DMS79 (cell line): ENCODE results near the gene BEAN1.
"Not testable (repeated sequence)": the region's sequence is repeated elsewhere in the genome, so short reads cannot be mapped to it uniquely, and the experiment has no call there.

ENCODE experiments used
- DNase-seq: peaks from one replicate; lab custom pipeline; 2025; lab: John Stamatoyannopoulos, UW

Gene BEAN1

DNA sequence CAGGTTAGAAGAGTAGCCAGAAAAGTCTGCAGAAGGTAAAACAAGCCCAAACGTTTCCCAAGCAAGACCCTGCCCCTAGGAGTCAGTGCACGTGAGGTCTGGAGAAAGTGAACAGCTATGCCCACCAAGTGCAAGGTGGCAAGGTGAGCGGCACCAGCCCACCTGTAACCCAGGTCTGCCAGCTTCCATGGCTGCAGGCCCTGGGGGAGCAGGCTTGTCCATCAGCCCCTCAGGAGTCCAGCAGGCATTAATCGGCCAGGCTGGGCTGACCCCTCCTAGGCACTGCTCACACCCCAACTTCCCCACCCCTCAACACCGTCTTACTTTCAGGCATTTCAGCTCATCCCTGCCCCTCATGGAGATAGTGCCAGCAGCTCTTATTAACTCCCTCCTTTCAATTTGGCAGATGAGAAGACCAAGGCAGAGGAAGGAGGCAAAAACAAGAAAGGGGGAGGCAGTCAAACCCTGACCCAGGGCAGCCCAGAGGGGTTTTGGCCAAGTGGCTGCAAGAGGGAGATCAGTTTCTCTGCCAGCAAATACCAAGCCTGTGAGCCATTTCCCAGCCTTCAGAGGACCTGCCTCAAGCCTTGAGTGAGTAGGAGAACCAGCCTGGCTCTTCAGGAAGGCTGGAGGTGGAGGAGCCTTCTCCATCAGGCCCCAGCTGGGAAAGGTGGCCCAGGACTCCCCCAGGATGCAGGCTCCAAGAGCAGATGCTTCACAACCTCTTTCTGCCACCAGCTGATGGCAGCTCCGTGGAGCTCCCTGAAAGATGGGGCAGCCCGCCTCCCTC, 14.7 kb downstream of the BEAN1 start:
- no peak for DNase-seq

DNA sequence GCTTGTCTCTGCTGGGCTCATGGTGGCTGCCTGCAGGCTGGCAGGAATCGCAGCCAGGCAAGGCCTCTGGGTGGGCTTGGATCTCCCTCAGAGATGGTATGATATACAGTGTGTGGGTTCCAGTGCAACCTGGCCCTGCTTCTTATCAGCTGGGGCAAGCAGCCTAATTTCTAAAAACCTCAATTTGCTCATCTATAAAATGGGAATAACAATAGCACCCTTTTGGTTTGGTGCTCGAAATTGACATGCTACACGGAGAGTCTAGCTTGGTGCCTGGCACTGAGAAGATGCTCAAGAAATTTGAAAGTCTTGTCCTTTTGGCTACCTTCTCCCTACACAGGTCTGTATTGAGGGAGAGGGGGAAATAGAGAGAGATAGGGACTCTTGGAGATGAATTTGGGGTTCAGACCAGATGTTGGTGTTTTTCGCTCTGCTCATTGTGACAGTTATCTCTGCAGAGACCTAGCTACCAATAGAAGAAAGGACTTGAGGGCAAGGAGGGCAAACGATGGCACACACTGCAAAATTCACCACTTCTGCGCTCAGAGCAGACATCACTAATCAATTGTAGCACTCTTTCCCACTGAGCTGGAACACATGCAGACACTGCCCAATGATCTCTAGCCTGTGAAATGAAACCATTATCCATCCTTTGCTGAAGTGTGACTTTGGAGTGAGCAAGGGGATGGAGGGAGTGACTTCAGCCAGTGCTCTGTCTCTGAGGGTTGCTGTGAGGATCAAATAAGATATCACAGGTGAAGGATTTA, 15.6 kb downstream of the BEAN1 start:
- no peak for DNase-seq

DNA sequence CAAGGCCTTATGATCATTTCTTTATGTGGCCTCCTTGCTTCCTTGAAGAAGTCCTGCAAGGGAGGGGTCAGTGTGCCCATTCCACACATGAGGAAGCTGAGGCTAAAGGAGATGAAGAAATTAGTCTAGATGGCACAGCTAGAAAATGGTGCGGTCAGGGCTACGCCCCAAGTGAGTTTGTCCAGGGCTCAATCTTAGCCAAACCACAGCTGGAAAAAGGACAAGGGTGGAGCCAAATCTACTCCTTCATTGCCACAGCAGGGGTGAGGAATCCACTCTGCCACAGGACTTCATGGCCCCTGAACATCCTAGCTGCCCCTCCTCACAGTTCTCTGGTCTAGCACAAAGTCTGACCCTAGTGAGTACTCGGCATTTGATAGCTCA, 16.2 kb downstream of the BEAN1 start:
- no peak for DNase-seq

DNA sequence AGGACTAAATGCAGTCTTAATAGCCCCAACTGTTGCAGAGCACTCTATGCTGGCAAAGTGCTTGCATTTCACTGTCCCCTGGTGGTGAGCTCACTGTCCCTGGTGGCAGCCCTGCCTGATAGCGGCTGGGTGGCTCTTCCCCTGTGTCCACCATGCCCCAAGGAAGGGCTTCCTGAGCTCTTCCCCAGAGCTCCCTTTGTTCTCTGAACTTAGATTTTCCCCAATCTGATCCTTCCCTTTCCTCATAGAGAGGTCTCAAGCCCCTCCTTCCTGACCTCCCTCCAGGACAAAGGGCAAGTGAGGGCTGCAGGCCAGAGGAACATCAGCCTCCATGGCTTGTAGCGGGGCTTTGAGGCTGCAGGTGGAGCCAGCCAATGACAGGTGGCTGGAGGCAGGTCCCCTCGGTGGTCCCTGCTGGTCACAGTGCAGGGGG, 17.0 kb downstream of the BEAN1 start:
- DNase-seq, result no peak

DNA sequence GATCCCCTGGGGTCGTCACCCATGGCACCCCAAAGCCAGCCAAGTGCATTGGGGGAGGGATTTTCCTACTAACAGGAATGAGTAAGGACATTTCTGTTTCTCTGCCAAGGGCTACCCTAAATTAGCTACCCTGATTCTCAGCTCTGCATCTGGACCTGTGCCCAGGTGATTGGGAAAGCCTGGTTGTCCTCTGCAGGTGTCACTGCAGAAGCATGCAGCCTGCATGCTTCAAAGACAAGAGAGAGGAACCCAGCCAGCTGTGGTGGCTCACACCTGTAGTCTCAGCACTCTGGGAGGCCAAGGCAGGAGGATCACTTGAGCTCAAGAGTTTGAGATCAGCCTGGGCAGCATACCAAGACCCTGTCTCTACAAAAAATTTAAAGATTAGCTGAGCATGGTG, 19.6 kb downstream of the BEAN1 start:
- DNase-seq, result peak; percentile 14

DNA sequence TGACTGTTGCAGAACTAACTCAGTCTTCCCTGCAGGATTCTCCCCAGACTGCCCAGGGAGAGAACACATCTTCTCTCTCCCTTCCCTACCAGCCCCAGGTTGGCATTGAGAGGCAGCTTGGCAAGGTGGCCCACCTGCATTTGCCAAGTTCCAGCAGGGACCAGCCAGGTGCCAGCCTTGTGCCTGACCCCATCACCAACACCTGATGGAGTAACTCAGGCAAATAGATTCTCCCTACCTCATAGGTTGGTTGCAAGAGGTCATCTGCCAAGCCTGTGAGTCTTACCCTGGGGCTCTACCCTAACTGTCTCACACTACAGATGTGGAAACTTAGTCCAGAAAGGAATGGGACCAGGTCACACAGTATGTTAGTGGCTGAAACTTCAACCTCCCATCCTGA, 20.4 kb downstream of the BEAN1 start:
- DNase-seq, result no peak

DNA sequence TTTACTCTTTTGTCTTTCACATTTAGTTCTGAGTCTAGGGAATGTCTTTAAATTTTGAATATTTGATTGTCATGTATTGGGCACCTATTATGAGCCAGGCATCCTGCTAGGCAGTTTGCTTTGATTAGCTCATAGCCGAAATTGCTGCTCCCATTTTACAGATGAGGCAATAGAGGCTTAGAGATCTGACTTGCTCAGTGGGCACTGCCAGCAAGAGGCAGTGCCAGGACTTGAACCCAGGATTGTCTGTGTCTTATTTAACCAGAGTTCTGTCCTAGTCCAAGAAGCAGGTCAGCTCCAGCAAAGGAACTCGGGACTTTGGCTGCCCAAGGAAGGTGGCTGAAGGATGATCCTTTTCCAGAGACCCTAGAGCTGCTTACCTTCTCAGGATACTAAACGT, 24.5 kb downstream of the BEAN1 start:
- no peak for DNase-seq

DNA sequence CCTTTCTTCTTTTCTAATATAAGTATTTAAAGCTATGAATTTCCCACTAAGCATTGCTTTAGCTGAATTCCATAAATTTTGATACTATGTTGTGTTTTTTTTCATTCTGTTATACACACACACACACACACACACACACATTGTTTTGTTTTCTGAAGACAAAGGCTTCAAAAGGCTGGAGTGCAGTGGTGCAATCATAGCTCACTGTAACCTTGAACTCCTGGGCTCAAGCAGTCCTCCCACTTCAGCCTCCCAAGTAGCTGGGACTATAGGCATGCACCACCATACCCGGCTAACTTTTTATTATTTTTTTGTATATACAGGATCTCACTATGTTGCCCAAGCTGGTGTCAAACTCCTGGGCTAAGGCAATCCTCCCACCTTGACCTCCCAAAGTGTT, 26.1 kb downstream of the BEAN1 start:
- not testable (repeated sequence) for DNase-seq

DNA sequence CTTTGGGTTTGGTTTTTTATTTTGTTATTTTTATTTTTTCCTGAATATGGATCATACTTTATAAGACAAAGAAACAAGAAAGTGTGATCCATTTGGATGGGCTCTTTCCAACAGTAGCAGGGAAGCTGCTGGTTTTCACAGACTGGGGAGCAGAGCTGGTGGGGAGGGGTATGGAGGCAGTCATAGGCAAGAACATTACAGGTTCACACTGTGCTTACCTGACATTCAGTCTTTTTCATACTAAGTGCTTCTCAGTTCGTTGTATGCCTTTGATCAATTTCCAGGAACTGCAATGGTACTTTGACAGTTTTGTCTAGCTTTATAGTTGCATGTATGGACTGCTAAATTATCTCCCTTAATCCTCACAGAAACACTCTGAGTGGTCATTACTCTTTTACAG, 27.7 kb downstream of the BEAN1 start:
- no peak for DNase-seq

DNA sequence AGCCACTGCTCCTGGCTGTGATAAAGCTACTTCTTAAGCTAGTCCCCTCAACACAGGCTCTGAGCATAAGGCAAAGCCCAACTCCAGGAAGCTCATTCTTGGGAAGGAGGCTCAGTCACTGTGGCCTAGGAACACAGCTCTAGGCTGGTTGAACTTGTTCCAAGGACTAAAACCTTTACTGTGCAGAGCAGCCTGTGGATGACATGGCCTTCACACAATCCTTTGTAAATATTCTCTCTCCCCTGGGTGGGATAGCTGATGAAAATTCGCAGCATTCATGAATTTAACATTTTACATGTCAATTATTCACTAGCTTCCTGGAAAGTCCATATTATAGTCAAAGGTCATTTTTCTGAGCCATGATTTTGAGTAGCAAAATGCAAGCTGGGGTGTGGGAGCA, 28.9 kb downstream of the BEAN1 start:
- no peak for DNase-seq

DNA sequence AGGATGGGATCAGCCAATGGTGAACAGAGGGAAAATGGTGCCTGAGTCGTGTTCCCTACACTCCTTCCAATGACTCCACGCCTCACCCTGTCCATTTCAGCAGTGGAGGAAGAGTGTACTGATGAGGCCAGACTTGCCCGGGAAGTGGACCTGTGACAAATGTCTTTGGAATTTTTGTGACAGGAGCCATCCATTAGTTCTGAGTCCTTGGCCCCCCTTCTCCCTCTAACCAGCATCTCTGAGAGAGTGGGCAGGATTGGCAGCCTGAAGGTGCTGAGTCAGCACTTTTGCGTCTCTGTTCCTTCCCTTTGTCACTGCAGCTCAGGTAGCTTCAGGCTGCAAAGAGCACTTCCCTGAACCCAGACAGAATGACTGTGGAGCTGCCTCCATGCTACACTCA, 30.8 kb downstream of the BEAN1 start:
- DNase-seq, result no peak

DNA sequence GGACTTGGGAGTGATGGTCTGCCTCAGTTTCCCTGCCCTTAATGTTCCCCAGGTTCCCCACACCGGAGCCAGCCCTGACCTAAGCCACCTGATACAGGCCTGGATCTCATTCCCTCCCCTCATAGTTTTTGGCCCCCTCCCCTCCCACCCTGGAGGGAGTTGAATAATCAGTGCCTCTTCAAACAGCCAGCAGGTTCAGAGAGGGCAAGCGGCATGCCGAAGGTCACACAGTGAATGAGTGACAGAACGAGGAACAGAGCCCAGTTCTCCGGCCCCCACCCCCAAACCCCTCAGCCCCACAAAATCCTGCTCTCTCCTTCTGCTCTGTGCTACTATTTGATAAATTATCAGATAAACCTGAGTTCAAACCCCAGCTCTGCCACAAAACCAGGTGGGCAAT, 31.2 kb downstream of the BEAN1 start:
- no peak for DNase-seq

DNA sequence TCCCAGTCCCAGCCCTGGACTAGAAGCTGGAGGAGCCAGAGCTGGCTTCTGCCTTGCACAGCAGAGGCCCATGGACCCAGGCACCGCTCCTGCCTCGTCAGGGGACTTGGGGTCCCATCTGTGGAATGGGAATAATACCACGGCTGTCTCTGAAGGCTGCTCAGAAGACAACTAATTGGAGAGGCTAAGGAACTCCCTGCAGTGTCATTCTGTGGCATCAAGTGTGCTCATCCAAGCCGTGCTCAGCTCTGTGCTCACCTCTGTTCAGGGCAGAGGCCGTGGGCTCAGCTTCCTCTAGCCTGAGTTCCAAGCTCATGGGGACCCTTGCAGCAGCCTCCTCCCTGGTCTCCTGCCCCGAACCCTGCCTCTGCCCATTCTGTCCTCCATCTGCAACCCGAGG, 31.8 kb downstream of the BEAN1 start:
- DNase-seq, result no peak

DNA sequence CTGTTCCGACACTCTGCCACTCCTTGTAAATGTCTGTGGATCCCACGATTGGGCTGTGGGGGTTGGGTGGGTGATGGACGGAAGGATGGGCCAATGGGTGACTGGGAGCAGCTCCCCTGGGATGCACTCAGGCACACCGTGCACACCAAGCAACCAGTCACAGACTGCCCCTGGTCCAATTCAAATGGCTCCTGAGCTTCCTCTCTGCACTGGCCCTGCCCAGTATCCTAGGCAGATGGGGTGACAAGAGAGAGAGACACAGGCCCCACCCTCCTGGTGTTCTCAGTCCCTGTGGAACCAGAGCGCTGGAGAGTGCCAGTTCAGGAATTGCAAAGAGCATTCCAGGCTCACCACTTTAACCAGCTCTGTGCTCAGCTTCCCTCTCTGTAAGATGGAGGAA, 32.8 kb downstream of the BEAN1 start:
- DNase-seq, result no peak

DNA sequence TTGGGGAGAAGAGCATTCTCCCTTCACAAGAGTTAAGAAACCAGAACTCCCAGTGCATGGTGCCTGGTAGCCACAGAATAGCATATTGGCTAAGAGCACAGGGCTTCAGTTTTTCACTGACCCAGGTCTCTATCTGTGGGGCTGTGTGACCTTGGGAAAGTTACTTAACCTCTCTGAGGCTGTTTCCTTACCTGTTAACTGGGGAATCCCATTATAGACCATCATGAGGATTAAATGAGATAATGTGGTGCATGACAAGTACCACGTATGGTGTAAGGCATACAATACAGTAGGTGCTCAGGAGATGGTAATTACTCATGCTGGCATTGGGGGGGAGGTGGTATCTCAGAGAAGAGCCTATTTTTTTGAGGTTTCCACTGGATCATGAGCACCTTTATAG, 33.6 kb downstream of the BEAN1 start:
- no peak for DNase-seq

DNA sequence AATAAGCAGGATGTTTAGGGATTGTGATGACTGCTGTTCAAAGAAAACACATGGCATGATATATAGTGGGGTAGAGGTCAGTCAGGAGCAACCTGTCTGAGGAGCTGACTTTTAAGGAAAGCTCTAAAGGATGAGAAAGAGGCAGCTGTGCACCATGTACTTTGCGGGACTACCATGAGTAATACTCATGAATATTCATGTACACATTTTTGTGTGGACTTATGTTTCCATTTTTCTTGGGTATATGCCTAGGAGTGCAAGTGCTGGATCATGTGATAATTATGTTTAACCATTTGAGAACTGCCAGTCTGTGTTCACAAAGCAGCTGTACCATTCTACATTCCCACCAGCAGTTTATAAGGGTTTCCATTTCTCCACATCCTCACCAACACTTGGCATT, 35.8 kb downstream of the BEAN1 start:
- no peak for DNase-seq

DNA sequence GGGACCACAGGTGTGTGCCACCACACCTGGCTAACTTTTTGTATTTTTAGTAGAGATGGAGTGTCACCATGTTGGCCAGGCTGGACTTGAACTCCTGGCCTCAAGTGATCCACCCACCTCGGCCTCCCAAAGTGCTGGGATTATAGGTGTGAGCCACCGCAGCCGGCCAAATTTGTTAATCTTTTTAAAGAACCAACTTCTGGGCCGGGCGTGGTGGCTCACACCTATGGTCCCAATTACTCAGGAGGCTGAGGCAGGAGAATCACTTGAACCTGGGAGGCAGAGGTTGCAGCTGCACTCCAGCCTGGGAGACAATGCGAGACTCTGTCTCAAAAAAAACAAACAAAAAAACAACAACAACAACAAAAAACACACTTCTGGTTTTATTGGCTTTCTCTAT, 38.9 kb downstream of the BEAN1 start:
- not testable (repeated sequence) for DNase-seq

DNA sequence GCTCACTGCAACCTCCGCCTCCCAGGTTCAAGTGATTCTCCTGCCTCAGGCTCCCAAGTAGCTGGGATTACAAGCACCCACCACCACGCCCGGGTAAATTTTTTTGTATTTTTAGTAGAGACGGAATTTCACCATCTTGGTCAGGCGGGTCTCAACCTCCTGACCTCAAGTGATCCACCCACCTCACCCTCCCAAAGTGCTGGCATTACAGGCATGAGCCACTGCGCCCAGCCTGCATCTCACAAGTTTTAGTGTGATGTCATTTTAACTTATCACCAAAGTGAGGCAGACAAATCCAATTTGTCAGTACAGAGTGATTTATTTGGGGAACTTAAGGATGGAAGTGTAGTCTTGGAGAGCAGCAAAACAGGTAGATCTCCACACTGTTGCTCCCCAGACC, 39.5 kb downstream of the BEAN1 start:
- not testable (repeated sequence) for DNase-seq

DNA sequence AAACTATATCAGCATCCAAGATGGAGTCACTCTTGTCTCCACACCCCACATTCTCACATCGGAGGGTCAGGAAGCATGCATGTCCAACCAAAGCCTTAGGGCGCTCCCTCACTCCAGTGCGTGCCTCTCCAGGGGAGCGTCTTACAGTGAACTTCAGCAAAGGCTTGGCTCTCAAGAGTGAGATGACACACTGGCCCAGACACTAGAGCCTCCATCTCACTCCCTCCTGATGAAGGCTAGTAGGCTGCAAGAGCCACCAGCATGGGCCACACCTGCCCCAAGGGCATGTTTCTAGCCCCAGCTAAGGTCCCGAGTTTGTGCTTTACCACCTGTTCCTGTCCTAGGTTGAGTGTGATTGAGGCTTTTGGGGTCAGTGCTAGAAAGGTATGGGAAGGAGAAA, 40.5 kb downstream of the BEAN1 start:
- DNase-seq, result no peak

DNA sequence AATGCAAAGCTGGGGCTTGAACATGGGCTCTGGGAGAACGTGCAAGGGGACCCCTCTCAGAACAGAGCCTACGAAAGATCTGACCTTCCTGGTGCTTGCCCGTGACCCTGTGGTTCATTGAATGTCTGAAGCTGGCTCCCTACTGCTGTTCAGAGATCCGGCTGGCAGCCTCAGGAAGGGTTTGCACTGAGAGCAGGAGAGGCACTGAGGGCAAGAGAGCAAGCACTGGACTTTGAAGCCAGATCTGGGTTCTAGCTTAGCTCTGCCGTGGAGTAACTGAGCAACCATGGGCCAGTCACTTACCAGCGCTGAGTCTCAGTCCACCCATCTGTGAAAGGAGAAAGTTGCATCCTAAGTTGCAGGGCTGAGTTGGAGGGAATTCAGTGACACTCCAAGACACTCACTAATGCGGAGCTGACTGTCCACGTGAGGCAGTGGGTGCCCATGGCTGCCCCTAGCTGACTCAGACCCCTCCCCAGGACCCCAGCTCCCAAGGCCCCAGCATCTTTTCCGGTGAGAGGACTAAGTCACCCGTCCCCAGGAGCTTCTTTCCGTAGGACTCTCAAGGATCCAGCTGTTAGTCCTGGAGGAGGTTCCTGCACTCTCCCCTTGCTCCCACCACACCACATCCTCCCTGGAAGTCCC, 41.3 kb downstream of the BEAN1 start:
- DNase-seq, result no peak

DNA sequence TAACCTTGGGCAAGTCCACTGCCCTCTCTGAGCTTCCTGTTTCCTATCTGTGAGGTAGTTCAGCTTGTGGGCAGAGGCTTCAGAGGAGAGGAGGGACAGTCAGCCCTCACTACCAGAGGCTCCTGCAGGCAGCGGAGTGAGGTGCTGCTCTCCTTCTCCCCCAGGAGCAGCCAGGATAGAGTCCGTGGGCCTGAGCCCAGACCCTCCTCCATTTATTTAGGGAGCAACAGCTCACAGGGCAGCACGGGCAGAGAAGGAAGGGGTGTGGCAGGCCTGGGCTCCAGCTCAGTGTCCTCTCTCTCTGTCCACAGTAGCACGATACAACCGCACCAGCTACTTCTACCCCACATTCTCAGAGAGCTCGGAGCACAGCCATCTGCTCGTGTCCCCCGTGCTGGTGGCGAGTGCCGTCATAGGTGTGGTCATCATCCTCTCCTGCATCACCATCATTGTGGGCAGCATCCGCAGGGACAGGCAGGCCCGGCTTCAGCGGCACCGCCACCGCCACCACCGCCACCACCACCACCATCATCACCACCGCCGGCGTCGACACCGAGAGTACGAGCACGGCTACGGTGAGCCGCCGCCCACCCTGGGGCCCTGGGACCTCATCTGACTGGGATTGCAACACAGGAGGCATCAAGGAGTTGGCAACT, 42.3 kb downstream of the BEAN1 start:
- no peak for DNase-seq

DNA sequence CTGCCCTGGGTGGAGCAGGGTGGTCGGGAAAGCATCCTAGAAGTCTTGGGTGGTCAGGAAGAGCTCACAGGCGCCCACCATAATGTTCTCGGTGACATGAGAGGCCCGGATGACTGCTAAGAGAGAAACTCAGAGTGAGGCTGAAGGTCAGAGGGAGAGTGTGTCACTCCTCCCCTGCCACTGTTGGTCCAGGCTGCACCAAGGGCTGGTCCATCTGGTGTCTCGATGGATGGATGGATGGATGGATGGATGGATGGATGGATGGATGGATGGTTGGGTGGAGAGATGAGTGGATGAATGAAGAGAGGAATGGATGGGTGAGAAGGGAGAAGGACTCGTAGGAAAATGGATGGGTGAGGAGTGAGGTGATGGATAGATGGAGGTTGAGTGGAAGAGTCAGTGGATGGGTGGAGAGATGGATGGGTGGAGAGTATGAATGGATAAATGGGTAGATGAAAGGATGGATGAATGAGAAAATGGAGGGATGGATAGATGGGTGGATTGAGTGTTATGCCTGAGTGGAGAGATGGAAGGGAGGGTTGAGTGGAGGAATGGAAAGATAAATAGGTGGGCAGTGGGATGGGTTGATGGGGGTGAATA, 43.0 kb downstream of the BEAN1 start:
- DNase-seq, result no peak
